ENCODE measurements around the gene GNG12. TPM values are rescaled to one million over a fixed set of nuclear protein-coding genes. Genes with fewer than 3 reads are reported as not detected.

The GNG12 gene
- total RNA-seq, 1 donor from 2014 or later, result 18.5 TPM

DNA sequence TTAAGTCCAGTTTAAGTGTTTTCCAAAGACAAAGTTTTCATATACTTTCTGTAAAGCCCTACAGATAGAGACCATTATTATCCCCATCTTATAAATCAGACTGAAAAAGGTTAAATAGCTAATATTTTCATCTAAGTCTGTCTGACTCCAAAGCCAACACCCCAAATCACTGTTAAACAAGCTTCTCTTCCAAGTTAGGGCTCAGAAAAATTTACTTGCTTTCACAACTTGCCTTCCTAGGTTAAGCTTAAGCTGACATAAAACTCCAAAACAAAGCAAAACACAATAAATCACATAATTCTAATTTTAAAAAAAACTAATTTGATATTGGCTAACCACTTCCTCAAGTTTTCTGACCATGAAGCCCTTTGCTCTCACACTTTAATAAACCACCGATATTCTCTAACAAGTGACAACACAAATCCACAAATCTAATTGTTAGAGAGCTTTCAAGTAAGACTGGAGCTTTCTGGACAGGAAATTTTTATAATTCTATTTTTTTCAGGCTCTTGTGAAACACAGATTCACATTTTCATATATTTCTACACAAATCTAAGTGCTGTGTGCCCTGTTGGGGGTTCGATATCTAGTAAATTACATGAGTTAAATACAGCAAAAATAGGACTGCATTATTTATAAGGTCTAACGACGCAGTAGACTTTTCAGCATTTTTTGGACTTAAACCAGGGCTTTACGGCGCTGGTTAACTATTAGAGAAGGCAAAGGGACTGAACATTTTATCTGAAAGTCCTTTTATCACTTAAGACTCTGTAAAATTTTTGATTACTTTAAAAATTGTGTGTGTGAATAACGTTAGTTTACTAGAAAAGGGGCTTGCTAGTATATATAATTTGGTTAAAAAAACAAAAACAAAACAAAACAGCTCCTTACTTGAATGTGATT, 2.1 kb downstream of the GNG12 start:
- H3K27ac Mint-ChIP-seq (ENCODE audit: unreplicated experiment), result peak overlapping the region; percentile 99
- H3K4me1 Mint-ChIP-seq, result peaks cover 18% of the 10 kb centered on the region
- DNase-seq (ENCODE audit: low read depth, low spot score), result no peak
- no peak for TF ChIP-seq CTCF (conservative IDR thresholded peaks at IDR 0.05)
- H3K9me3 Mint-ChIP-seq, result no peaks in the 10 kb centered on the region
- H3K4me3 Mint-ChIP-seq, result peak overlapping the region; percentile 99
- no peaks in the 10 kb centered on the region for H3K36me3 Mint-ChIP-seq (ENCODE audit: low read depth)
- H3K27me3 Mint-ChIP-seq (ENCODE audit: low read depth), result peaks cover 31% of the 10 kb centered on the region

GRCh38 chr1:67830226-67830625, 3.0 kb downstream of the GNG12 start:
- Mint-ChIP-seq H3K4me3 (no peak overlapping the region), H3K4me1 (peaks cover 18% of the 10 kb centered on the region), H3K36me3 (ENCODE audit: low read depth) (no peaks in the 10 kb centered on the region), H3K9me3 (no peaks in the 10 kb centered on the region), H3K27ac (ENCODE audit: unreplicated experiment) (no peak overlapping the region), H3K27me3 (ENCODE audit: low read depth) (peaks cover 27% of the 10 kb centered on the region)
- no peak for DNase-seq (ENCODE audit: low read depth, low spot score)
- TF ChIP-seq CTCF (conservative IDR thresholded peaks at IDR 0.05), result no peak

- Mint-ChIP-seq H3K4me1 (peaks cover 18% of the 10 kb centered on the region), H3K27ac (ENCODE audit: unreplicated experiment) (no peak overlapping the region), H3K27me3 (ENCODE audit: low read depth) (peaks cover 10% of the 10 kb centered on the region), H3K9me3 (no peaks in the 10 kb centered on the region), H3K4me3 (no peak overlapping the region), H3K36me3 (ENCODE audit: low read depth) (no peaks in the 10 kb centered on the region)
- TF ChIP-seq CTCF (conservative IDR thresholded peaks at IDR 0.05), result no peak
- DNase-seq (ENCODE audit: low read depth, low spot score), result no peak
These were observed 5.6 kb downstream of the GNG12 start for GRCh38 chr1:67827688-67828087.

- no peaks in the 10 kb centered on the region for H3K27me3 Mint-ChIP-seq (ENCODE audit: low read depth)
- no peak for TF ChIP-seq CTCF (conservative IDR thresholded peaks at IDR 0.05)
- DNase-seq (ENCODE audit: low read depth, low spot score), result no peak
- no peaks in the 10 kb centered on the region for H3K9me3 Mint-ChIP-seq
- H3K27ac Mint-ChIP-seq (ENCODE audit: unreplicated experiment), result no peak overlapping the region
- H3K36me3 Mint-ChIP-seq (ENCODE audit: low read depth), result no peaks in the 10 kb centered on the region
- H3K4me3 Mint-ChIP-seq, result no peak overlapping the region
- no peaks in the 10 kb centered on the region for H3K4me1 Mint-ChIP-seq
These were observed 7.7 kb downstream of the GNG12 start for GRCh38 chr1:67825591-67825990.

DNA sequence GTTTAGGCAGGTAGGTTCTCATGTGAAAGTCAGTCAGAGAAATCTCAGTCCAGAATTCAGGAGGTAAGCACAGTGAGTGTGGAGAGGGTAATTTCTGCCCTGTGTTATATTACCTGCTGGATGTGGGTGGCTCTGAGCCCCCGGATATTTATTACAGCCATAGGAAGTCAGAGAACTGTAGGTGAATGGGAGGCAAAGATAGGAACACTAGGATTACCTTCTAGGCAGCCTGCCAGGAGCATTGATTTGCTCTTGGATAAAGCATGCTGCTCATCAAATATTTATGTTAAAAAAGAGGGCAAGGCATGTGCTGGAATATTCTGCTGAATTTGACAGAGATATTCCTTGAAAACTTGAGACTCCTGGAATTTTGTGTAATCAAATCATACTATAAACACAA, 8.5 kb downstream of the GNG12 start:
- Mint-ChIP-seq H3K4me3 (no peak overlapping the region), H3K27ac (ENCODE audit: unreplicated experiment) (no peak overlapping the region), H3K27me3 (ENCODE audit: low read depth) (no peaks in the 10 kb centered on the region), H3K36me3 (ENCODE audit: low read depth) (no peaks in the 10 kb centered on the region), H3K9me3 (no peaks in the 10 kb centered on the region), H3K4me1 (no peaks in the 10 kb centered on the region)
- no peak for DNase-seq (ENCODE audit: low read depth, low spot score)
- no peak for TF ChIP-seq CTCF (conservative IDR thresholded peaks at IDR 0.05)

All from neural crest cell (in vitro differentiated cells).